GM12865 (cell line): ENCODE results near the gene PRPSAP1.
"Not testable (repeated sequence)": the region's sequence is repeated elsewhere in the genome, so short reads cannot be mapped to it uniquely, and the experiment has no call there.

Source experiments
- DNase-seq: peaks from one replicate; pipeline ENCODE4 v3.0.0; 2010; ENCODE audit warnings: low read depth
- H3K4me3 ChIP-seq: 2 replicates; pipeline ENCODE4 v1.5.1; 2011; ENCODE audit warnings: mild to moderate bottlenecking, low read depth, low read length, control low read depth
- TF ChIP-seq, protein P1 (sequence below): IDR thresholded peaks from 2 replicates; pipeline ENCODE4 v1.5.1; 2011; ENCODE audit warnings: low read length, control low read depth, low read depth, inconsistent platforms; ENCODE audit not compliant: insufficient read depth; ENCODE audit errors: missing control alignments

The PRPSAP1 gene

DNA sequence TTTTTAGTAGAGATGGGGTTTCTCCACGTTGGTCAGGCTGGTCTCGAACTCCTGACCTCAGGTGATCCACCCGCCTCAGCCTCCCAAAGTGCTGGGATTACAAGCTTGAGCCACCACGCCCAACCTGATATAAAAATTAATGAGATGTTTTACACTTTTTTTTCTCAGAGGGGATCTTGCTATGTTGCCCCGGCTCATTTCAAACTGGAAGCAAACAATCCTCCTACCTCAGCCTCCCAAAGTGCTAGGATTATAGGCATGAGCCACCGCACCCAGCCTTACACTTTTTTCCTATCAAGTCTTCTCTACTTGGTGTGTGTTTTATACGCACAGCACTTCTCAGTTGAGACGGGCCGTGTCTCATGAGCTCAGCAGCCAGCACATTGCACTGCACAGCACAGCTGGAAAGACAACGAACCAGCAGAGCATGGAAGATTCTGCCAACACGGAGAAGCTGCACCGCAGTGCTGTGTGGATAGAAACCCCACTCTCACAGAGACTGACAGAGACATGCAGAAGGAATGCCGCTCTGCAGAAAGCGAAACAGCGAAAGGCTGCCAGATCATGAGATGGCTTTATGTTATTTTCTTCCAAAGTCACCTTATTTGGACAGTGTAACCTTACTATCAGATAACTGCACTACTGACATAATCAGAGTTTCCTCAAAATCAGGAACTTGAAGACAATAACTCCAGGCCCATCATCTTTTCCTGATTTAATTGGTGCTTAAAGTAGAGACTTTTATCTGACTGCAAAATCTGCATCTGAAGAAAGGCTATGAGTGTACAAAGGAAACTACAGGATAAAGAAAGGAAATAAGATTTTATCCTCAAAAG is 39.1 kb downstream of the PRPSAP1 start:
- DNase-seq = no peak
- TF ChIP-seq, protein P1, sequence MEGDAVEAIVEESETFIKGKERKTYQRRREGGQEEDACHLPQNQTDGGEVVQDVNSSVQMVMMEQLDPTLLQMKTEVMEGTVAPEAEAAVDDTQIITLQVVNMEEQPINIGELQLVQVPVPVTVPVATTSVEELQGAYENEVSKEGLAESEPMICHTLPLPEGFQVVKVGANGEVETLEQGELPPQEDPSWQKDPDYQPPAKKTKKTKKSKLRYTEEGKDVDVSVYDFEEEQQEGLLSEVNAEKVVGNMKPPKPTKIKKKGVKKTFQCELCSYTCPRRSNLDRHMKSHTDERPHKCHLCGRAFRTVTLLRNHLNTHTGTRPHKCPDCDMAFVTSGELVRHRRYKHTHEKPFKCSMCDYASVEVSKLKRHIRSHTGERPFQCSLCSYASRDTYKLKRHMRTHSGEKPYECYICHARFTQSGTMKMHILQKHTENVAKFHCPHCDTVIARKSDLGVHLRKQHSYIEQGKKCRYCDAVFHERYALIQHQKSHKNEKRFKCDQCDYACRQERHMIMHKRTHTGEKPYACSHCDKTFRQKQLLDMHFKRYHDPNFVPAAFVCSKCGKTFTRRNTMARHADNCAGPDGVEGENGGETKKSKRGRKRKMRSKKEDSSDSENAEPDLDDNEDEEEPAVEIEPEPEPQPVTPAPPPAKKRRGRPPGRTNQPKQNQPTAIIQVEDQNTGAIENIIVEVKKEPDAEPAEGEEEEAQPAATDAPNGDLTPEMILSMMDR = no peak
- no peak overlapping the region for H3K4me3 ChIP-seq

DNA sequence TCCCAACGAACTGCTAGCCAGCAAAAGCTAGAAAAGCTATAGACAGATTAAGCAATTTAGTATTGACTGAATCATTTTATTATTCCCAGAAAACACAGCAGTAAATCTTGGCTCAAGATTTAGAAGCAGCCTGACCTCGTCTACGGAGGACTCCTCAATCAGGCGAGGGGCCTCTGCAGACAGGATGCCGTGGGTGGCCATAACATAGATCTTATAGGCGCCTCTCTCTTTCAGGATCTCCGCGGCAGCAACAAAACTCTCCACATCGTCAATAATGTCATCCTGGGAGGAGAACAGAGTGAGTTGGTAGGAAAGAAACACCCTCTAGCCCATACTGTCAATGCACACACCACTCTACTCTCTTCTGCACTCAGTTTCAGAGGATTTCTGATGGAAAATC is 41.0 kb downstream of the PRPSAP1 start:
- H3K4me3 ChIP-seq = no peak overlapping the region
- no peak for DNase-seq
- TF ChIP-seq, protein P1 = no peak

DNA sequence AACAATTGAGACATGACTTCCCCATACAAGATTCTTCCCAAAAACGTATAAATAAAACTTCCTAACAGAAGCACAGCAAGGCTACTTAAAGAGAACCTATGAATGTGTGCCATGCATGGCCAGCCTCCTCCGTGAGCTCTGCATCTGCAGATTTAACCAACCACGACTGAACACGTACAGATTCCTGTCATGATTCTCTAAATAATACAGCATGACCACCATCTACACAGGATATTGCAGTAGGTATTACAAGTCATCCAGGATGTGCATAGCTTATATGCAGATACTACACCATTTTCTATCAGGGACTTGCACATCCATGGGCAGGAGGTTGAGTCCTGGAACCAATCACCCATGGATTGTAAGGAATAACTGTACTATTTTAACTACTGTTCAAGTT is 44.3 kb downstream of the PRPSAP1 start:
- no peak for DNase-seq
- TF ChIP-seq, protein P1 = no peak

DNA sequence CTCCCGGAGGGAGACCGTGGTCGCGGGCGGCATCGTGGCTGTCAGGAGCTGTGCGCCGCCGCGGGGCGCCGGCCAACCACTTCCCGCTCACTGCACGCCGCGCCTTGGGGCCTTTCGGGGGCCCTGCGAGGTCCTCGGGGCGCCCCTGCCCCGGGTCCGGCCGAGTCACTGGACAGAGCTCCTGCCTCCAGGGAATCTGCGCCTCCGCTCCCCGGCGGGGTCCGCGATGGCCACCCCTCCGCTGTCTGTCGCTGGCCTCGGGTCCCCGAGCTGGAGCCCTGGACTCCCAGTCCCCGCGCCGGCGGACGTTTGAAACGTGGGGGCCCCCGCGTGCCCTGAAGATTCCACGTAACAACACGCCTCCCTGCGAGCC is 45.8 kb downstream of the PRPSAP1 start, which contains the start of gene QRICH2:
TSS of gene QRICH2 (minus strand) at position 311 of the 373 bp plus-strand sequence. CDS start at position 33, 278 bp downstream.
- no peak within 1 kb of the TSS for H3K4me3 ChIP-seq
- DNase-seq = no peak
- TF ChIP-seq, protein P1 = no peak

More for the DNA sequence above, 44.3 kb downstream of the PRPSAP1 start:
- H3K4me3 ChIP-seq = no peak overlapping the region

DNA sequence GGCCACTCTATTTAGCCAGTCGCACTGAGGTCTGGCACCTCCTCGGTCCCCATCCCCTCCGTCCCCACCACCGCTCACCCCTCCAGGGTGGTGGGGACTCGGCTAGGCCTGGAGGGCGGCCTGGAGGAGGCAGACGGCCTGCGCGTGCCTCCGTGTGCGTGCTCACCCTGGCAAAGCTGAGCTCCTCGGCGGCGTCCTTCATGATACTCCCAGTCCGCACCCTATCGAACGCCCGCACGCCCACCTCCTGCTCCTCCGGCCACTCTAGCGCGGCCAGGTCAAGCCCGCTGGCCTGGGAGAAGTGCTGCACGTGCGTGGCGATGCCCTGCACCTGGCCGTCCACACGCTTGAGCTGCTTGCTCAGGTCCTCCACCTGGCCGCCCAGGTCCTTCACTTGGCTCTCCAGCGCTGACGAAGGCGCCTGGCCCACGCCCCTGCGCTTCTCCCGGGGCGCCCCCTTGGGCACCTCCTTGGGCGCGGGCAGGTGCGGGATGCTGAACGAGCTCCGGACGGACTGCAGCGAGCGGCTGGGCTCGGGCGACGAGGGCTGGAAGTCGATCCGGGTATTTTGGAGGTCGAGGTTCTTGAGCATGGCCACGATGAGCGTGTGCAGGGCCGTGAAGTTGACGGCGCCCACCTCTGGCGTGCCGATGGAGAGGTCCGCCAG is 46.3 kb downstream of the PRPSAP1 start:
- H3K4me3 ChIP-seq = no peak overlapping the region
- TF ChIP-seq, protein P1 = no peak
- DNase-seq = no peak

DNA sequence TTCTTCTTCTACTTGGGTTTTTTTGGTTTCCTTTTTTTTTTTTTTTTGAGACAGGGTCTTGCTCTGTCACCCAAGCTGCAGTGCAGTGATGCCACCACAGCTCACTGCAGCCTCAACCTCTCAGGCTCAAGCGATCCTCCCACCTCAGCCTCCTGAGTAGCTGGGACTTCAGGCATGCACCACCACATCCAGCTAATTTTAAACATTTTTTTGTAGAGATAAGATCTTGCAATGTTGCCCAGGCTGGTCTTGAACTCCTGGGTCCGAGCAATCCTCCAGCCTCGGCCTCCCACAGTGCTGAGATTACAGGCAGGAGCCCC is 48.6 kb downstream of the PRPSAP1 start:
- DNase-seq, H3K4me3 ChIP-seq: not testable (repeated sequence)

DNA sequence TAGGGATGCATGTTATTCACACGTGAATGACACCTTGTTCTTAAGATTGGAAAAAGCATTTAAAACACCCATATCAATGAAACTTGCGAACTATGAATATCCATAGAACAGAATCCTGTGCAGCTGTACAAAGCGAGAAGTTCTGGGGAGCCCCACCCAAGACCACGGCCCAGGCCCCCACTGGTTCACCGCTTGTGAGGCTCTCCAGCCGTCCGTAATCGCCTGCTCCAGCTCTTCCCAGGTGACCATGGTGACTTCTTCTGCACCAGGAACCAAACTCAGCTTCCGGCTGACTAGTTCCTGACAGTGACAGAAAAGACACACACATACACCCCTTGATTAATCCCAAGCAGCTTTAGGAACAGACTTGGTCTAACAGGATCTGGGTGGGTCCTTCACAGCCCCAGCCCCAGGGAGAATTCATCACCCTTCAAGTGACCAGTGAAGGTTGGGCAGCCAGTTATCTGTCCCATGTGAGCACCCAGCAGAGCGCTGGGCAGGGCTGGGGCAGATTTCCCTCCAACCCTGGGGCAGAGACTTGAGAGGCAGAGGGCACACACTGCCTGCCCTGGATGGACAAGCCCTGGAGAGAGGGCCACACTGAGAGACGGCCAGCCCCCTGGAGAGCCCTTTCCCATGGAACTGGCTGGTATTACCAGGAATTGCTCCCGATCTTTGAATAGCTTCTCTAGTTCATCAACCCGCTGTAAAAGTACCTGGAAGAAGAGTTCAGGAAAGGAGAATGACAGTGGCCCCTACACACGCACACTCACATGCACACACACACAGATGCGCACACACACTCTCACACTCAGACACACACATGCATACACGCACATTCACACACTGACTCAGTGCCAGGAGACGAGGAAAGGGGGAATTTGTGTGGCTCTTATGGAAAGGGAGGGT is 49.2 kb downstream of the PRPSAP1 start:
- TF ChIP-seq, protein P1 = no peak
- no peak for DNase-seq
- H3K4me3 ChIP-seq = no peak overlapping the region
